Amygdala (tissue), 56 donors: ENCODE measurements around the gene NPB.
A peak's percentile ranks its signal among the peaks of the same experiment; 100 is the strongest.

Experiments
- DNase-seq, 56 donors: peaks; one replicate each; lab custom pipeline; 2025; lab: John Stamatoyannopoulos, UW

Gene NPB

DNA sequence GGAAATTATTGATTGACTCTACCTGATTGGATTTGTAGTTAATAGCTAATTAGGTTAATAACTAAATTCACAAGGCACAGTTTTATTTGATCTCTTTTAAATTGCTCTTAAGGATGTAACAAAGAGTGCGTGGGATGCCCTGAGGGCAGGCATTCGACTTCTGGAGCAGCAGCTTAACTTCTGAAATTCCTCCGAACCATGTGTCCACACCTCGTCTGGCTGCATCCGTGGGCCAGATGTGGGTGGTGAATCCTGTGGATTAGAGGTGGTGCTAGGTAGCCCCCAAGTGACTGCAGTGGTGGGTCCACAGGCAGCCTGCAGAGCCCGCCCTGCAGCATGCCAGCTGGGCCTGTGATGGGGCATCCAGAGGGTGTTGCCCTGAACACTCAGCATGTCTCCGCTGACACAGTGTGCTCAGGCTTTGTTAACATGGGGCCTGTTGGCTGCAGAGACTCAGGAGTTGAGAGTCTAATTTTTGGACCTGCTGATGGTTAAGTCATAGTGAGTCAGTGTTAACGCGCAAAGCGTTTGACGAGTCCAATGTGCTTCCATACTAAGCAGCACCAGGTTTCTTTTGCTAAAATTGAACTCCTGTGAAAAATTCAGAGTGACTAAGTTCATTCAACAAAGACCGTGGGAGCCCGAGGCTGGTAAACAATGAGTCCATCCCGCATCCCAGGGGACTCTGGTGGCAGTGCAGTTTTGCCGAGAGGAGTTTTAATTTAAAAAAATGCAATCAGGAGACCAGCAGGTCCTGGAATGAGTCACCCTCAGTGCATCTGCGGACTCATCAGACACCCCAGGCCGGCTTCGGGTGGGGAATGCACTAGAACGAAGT, 3.8 kb upstream of the NPB start:
- peak in 3 of 56 donors; percentile 7 to 37 (median 23) for DNase-seq

DNA sequence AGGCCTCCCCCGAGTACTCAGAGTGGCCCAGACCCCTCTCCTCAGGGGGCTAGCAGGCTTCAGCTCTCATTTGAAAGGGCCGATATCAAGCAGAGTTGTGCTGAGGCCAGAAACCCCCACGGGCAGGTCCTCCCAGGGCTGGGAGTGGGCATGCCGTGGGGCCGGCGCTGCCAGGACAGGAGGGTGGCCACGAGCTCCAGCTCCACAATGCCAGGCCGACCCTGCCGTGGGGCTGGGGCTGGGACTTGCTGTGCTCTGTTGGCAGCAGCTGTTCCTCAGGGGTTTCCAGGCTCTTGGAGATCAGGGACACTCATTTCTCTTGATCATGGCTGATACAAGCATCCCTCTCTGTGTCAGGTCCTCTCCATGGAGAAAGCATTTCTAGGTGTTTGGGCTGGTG, 3.2 kb upstream of the NPB start:
- no peak for DNase-seq

DNA sequence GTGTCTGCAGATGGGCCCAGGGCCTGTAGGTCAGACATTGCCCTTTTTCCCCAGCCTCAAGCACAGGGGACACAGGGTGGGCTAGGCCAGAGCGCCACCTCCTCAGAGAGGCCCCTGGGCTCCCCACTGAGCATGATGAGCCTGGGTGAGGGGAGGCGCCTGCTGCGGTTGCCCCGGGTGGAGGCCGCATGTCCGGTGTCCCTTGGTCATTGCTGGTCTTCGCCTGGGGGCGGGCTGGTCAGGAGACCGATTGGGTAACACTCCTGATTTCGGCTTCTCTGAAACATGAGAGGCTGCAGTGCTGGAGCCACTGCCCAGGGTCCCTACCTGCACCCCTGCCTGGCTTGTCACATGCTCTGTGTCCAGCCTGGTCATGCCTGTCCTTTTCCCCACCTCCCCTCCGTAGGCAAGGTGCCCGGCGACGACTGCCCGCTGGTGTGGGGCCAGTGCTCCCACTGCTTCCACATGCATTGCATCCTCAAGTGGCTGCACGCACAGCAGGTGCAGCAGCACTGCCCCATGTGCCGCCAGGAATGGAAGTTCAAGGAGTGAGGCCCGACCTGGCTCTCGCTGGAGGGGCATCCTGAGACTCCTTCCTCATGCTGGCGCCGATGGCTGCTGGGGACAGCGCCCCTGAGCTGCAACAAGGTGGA, 2.4 kb upstream of the NPB start:
- DNase-seq = no peak

DNA sequence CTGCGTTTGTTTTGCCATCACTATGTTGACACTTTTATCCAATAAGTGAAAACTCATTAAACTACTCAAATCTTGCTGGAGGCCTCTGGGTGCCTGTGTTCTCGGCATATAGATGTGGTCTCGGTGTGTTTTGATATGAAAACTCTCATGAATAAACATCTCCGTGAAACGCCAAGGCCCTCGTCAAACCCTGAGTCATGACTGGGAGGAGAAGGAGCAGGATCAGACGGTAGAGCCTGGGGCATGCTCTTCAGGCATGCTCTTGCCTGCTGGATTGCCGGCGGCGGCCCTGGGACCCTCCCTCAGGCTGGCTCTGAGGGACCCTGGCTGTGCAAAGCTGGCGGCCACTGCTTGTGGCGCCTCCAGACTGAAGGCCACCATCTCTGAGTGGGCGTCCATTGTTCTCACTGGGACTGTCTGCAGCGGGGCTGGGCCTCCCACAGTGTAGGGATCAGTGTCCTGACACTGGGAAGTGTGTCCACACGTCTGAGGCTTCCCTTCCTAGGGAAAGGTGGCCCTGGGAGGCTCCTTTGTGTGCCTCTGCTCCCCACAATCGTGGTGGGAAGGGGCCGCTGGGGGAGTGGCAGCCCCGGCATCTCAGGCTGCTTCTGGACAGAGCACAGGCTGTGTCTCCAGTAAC, 1.7 kb upstream of the NPB start:
- no peak for DNase-seq

DNA sequence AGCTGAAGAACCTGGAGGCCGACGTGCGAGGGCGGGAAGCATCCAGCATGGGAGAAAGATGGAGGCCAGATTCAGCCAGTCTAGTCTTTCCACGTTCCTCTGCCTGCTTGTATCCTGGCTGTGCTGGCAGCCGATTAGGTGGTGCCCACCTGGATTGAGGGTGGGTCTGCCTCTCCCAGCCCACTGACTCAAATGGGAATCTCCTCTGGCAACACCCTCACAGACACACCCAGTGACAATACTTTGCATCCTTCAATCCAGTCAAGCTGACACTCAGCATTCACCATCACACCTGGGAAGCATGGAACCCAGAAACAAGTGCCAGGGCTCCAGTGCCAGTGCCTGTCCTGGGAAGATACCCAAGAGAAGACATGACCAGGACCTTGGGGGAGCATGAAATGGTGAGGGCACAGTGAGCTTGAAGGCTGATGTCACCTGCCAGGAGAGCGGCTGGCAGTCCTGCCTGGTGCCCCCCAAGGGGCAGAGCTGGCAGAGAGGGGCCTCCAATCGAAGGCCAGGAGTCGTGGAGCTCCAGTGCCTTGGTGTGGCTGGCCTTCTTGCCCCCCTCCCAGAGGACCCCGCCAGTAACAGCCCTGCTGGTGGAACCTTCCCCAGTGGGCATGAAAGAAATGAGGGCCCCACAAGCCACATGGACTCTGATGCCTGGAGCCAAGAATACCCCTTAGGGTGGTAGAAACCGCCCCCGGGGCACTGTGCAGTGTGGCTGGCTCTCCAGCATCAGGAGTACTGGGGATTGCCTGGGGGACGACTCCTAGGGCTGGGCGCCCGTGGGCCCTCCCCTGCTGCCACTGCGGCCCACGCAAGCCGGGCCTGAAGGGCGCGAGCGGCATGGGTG, 643 bp upstream of the NPB start:
- no peak for DNase-seq

DNA sequence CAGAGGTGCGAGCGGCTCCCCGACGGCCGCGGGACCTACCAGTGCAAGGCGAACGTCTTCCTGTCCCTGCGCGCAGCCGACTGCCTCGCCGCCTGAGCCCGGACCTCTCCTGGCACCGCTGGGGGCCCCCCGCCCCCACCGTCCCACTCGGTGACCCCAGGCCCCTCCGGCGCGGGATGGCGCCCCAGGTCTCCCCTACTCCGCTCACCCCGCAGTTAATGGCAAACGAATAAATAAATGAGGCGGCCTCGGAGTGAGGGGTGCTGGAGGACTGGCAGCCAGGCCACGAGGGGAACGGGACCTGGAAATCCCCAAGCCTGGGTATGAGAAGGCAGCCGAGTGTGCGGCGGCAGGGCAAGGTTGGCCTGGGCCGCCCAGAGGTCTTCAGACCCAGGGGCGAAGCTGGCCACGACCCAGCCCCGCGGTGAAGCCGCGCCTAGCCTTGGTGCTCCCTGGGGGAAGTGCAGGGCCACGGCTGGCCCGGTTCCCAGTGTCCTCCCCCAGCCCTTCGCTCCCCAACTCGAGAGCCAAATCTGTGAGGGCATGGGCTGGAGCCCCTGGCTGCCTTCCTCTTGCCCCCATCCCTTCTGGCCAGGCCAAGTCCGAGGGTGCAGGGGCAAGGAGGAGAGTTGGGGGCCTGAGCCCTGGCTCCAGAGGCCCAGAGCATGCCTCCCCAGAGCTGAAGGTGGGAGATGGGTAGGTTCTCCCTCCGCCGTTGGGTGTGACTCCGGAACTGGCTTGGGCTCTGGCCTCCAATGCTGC, 796 bp downstream of the NPB start:
- peak in 1 of 56 donors; percentile 18 for DNase-seq

DNA sequence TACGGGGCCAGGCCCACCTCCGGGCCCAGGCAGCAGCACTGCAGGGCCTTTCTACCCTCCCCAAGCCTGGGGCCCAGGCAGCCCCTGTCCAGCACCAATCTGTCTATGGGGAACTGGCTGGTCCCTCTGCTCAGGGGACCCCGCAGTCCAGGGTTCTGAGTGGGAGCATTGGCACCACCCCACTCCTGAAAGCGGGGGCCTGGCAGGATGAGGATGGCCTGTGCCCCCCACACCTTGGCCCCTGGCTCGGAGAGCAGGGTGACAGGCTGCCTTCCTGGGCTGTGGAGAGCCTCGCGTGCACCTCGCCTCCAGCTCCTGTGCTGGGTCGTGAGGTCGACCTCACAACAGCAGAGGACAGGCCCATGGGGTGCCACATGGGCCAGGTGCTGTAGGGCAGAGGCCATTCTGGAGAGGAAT, 1.4 kb downstream of the NPB start:
- no peak for DNase-seq

DNA sequence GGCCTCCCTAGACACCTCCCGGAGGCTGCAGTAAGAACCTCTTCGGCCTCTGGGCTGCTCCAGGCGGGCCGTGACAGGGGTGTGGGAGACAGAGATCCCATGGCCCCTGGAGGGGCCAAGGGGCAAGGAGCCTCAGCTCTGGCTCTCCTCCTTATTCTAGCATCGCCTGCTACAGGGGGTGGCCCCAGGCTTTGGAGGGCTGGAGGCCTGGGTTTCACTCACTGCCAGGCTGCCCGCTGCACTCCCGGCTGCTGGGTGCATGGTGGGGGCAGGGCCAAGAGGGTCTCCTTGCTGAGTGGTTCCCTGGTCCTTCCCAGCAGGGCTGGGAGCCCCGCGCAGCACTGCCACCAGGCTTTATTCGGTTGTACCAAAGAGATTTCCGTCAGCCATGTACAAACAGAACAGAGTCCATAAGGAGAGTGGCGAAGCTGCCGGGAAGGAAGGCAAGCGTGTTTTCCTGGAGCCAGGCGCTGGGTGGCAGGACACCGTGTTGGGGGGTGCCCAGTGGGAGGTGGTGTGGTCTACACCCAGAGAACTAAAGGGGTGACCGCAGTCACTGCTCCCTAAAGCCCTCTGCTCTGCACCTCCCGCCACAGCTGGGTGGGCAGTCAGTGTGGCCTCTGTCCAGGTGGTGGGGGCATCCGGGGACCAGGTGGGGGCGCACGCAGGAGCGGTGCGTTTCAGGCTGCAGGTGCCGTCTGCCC, 2.0 kb downstream of the NPB start:
- no peak for DNase-seq

DNA sequence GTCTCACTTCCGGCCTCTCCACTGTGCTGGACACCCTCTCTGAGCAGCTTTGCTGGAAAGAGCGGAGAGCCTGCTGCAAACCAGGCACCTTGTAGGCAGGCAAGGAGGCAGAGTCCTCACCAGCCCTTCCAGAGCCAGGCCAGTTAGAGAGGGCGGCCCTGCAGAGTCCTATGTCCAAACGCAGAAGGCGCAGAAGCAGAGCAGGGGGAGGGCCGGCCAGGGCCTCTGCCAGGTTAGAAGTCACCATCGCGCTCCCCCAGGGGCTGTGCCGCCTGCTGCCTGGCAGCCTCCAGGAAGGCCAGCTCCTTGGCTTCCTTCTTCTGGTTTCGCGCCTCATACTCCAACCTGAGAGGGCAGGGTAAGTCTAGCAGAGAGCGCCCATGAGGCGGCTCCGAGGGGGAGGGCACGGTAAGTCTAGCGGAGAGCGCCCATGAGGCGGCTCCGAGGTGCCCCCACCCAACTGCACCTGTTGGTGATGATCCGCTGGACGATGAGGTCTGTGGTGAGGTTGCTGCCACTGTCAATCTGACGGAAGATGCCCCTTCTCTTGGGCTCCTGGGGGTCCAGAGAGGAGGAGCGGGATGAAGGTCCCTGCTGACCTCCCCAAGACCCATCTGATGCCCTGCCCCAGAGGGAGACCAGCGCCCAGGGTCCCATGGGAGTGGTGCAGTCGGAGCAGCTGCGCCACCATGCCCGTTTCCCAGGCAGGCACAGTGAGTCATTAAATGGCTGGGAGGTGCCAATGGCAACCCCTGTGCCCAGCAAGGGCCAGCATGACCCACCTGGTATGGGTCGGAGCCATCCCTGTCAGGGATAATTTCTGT, 2.8 kb downstream of the NPB start:
- no peak for DNase-seq

DNA sequence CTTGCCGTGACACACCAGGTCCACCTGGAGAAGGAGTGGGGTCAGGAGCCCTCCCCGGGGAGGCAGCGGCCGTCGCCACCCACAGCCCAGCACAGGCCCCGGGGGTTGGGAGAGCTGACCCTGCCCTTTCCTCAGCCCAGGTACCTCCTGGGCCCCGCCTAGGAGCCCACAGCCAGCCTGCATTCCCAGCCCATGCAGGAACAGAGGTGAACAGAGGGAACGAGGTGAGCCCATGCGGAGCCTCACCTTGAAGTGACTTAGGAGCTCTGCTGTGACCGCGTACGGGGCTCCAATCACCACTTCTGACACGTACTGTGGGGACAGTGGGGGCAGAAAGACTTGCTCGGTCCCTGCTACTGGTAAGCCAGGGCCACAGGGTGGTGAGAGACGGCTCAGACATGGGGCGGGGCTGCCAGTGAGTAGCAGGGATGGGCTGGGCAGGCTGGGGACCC, 3.4 kb downstream of the NPB start:
- DNase-seq = no peak

DNA sequence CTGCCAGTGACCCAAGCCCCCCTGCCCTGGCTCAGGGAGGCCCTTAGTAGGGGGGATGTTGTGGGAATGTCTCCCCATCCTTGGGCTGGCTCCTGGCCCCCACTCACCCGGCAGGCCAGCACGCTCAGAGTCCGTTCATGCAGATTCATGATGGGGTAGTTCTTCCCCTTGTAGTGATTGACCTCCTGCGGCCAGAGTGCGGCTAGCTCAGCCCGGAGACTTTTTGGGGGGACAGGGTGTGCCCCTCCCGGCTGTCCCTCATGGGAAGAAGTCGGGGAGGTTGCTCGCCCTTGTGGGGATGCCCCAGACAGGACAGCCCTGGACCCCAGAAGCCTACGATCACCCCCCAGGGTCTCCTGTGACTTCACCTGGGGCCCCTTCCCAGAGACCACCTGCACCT, 4.0 kb downstream of the NPB start:
- DNase-seq = no peak

DNA sequence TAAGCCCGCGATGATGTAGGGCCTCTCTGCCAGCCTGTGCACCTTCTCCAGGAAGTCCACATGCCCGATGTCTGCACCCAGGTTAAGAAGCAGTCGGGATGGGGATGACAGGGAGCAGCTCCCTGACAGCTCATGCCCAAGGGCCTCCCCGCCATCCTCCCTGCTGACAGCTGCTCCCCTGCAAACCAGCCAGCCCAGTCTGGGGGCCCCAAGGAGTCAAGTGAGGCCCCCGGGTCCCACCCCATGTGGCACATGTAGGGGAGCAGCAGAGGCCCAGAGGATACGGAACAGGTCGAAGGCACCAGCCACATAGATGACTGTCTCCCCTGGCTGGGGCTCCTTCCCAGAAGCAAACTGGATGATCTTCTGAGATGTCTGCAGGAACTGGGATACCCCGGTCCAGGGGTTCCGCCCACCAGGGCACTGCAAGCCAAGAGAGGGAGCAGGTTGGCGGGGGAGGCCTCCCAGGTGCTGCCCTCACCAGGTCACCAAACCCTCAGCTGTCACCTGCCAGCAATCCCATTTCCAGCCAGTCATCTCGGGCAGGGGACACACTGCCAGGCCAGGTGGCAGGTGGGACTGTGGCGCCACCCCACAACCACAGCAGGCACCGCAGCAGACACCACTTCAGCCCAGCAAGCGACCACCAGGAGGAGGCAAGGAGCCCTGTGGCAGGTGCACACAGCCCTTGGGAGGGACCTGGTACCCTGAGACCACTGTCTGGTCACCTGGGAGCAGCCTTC, 4.6 kb downstream of the NPB start:
- DNase-seq = no peak

DNA sequence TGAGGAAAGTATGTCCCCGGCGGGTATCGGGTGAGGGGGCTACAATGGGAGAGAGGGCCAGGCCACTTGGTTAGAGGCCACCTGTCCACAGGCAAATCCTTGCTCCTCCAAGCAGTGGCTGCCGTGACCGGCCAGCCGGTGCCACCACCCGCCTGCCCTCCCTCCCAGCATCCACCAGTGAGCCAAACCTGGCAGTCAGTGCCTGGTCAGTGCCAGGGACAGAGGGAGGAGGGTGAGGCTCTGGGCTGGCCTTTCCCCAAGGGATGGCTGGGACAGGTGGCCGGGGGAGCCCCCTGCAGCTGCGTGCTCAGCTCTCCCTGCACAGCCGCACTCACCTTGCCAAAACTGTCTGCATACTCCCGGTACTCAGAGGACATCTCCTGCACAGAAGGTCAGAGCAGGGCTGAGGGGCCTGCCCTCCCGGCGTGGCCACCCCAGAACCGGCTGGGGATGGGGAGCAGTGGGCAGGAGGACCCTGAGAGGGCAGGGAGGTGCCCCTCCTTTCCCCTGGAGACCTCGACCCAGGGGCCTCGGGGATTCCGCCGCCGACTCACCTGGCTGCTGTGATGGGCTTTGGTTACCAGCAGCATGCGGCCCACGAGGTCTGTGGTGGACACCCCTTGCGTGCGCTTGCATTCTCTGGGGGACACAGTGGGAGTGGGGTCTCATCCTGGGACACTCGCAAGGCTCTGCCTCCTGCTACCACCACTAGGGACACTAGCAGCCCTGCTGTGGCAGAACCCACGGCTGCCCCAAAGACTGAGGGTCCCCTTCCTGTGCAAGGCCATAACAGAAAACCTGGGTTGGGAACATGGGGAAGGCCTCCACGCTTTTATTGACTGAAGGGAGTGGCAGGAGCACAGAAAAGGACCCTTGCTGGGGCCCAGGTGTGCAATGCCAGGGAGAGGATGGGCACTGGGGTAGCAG, 5.4 kb downstream of the NPB start:
- DNase-seq = no peak

DNA sequence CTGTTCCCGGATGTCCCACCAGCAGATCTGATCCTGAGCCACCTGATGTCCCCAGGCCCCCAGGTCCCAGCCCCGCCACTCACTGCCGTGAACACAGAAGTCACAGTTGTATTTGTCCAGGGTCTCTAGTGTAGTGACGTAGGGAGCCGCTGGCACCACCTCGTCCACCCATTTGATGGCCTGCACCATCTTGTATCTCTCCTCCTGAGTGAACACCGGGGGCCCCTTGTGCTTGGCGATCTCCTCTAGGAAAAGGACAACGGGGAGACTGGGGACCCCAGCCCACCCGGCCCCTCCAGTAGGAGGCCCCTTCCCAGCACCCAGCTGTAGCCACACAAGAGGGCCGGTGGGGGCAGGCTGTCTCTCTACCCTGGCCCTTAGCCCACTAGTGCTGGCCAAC, 6.8 kb downstream of the NPB start:
- no peak for DNase-seq

DNA sequence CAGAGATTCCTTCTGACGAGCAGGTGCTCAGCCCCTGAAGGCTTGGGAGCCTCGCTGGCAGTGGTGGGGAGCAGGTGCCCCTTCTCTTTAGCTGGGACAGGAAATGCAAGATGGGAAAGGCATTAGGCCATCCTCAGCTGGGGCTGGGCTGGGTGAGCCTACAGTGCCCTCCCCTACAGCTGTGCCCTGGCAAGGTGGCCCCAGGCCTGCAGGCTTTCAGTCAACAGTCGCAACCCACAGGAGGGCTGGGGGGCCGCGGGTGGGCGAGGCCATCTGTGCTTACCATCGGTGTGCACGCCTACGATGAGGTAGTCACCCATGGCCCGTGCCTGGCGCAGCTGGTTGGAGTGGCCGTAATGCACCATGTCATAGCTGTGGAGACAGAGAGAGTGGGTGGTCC, 7.2 kb downstream of the NPB start:
- no peak for DNase-seq
